OCI-LY7 (cell line): ENCODE measurements around the gene CTRB1. TPM values are rescaled to one million over a fixed set of nuclear protein-coding genes. Genes with fewer than 3 reads are reported as not detected.

Experiments used
- BruUV-seq: library from RNA; stranded (reverse); fragments of 400-500 nt; replicated peaks from 2 replicates; lab custom pipeline; 2021; lab: Mats Ljungman, UMichigan
- CTCF ChIA-PET: fragments of 300-600 bp; sonication (Branson Sonifier 250); formaldehyde crosslinking; loops from one replicate; lab custom pipeline; 2022; ENCODE audit warnings: antibody characterized with exemption; ENCODE audit not compliant: unreplicated experiment; lab: Charles Lee
- POLR2A ChIA-PET: fragments of 300-600 bp; sonication (Branson Sonifier 250); formaldehyde crosslinking; loops from one replicate; lab custom pipeline; 2022; ENCODE audit warnings: antibody characterized with exemption; lab: Charles Lee
- DNase-seq: peaks from one replicate; pipeline ENCODE4 v3.0.0-alpha.2; 2015; ENCODE audit warnings: low spot score
- H2AFZ ChIP-seq: fragments of 200-600 bp; sonication (generic), shearing (Covaris generic); 2 replicates; pipeline ENCODE4 v1.6.1; 2014; ENCODE audit warnings: mild to moderate bottlenecking, antibody characterized with exemption, low read length, moderate library complexity
- H3K27ac ChIP-seq: fragments of 200-600 bp; sonication (generic); 2 replicates; pipeline ENCODE4 v1.5.1; 2014; ENCODE audit warnings: mixed run types, low read depth, mild to moderate bottlenecking, moderate library complexity, low read length, inconsistent platforms; ENCODE audit not compliant: poor library complexity, severe bottlenecking
- H3K36me3 ChIP-seq: fragments of 200-600 bp; sonication (generic); 2 replicates; pipeline ENCODE4 v1.6.1; 2014; ENCODE audit warnings: mild to moderate bottlenecking, antibody characterized with exemption, low read length, moderate library complexity, mixed read lengths; ENCODE audit not compliant: insufficient read depth
- H3K4me1 ChIP-seq: fragments of 200-600 bp; sonication (generic); 2 replicates; pipeline ENCODE4 v1.5.1; 2014; ENCODE audit warnings: mild to moderate bottlenecking, low read length; ENCODE audit not compliant: insufficient read depth, poor library complexity, severe bottlenecking
- H3K4me2 ChIP-seq: fragments of 200-600 bp; sonication (generic); 2 replicates; pipeline ENCODE4 v1.6.1; 2014; ENCODE audit warnings: mild to moderate bottlenecking, low read length
- H3K4me3 ChIP-seq: fragments of 200-600 bp; sonication (generic); 2 replicates; pipeline ENCODE4 v1.5.1; 2014; ENCODE audit warnings: mild to moderate bottlenecking, low read depth, low read length; ENCODE audit not compliant: poor library complexity, severe bottlenecking
- H3K79me2 ChIP-seq: fragments of 200-600 bp; sonication (generic); 2 replicates; pipeline ENCODE4 v1.6.1; 2016; ENCODE audit warnings: low read depth, mild to moderate bottlenecking, low read length, moderate library complexity, mixed read lengths; ENCODE audit not compliant: insufficient read depth
- H3K9me2 ChIP-seq: fragments of 200-600 bp; sonication (generic); 2 replicates; pipeline ENCODE4 v1.6.1; 2016; ENCODE audit warnings: mild to moderate bottlenecking, low read length, mixed read lengths; ENCODE audit not compliant: insufficient read depth
- H3K9me3 ChIP-seq: fragments of 200-600 bp; sonication (generic); 2 replicates; pipeline ENCODE4 v1.6.1; 2014; ENCODE audit warnings: mild to moderate bottlenecking, mixed run types, low read length, mixed read lengths
- H4K20me1 ChIP-seq: fragments of 200-600 bp; sonication (generic); 2 replicates; pipeline ENCODE4 v1.6.1; 2014; ENCODE audit warnings: mild to moderate bottlenecking, antibody characterized with exemption, low read length, moderate library complexity, mixed read lengths; ENCODE audit not compliant: insufficient read depth
- EZH2phosphoT487 ChIP-seq: fragments of 200-600 bp; sonication (generic); IDR thresholded peaks from 2 replicates; pipeline ENCODE4 v1.6.1; 2018; ENCODE audit warnings: low read depth, borderline replicate concordance, mild to moderate bottlenecking, mixed run types, antibody characterized with exemption, low read length, moderate library complexity, mixed read lengths
- intact Hi-C: fragments of 100-400 bp; cut with micrococcal nuclease; formaldehyde crosslinking; loops from one replicate; pipeline ENCODE4 v1.10.0; 2022; ENCODE audit not compliant: unreplicated experiment
- total RNA-seq, 2 experiments: library from RNA; depleted of rRNA in 1 of 2; stranded (reverse); fragments of >200 nt in 1 of 2; shearing (Covaris generic) in 1 of 2; gene quantifications; 2 replicates each; pipeline ENCODE4 v1.2.3, GENCODE V29; 2014 to 2022
- TF ChIP-seq, protein P1 (sequence below): fragments of 200-600 bp; sonication (generic); conservative IDR thresholded peaks from 2 replicates; pipeline ENCODE4 v1.5.1; 2014; ENCODE audit warnings: mild to moderate bottlenecking, antibody characterized with exemption, low read length, moderate library complexity, mixed read lengths

Gene CTRB1
- total RNA-seq, 2 experiments from 2014 or later, result not detected

GRCh38 chr16:75244844-75245758, 26.3 kb downstream of the CTRB1 start:
- H3K9me2 ChIP-seq, result no peaks in the 10 kb centered on the region
- no peaks in the 10 kb centered on the region for H3K36me3 ChIP-seq
- peak overlapping the region; percentile 34 for H3K4me3 ChIP-seq
- no peaks in the 10 kb centered on the region for H4K20me1 ChIP-seq
- no peak for TF ChIP-seq EZH2phosphoT487
- TF ChIP-seq, protein P1, sequence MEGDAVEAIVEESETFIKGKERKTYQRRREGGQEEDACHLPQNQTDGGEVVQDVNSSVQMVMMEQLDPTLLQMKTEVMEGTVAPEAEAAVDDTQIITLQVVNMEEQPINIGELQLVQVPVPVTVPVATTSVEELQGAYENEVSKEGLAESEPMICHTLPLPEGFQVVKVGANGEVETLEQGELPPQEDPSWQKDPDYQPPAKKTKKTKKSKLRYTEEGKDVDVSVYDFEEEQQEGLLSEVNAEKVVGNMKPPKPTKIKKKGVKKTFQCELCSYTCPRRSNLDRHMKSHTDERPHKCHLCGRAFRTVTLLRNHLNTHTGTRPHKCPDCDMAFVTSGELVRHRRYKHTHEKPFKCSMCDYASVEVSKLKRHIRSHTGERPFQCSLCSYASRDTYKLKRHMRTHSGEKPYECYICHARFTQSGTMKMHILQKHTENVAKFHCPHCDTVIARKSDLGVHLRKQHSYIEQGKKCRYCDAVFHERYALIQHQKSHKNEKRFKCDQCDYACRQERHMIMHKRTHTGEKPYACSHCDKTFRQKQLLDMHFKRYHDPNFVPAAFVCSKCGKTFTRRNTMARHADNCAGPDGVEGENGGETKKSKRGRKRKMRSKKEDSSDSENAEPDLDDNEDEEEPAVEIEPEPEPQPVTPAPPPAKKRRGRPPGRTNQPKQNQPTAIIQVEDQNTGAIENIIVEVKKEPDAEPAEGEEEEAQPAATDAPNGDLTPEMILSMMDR, result no peak
- H3K79me2 ChIP-seq, result no peaks in the 10 kb centered on the region
- POLR2A ChIA-PET, result no interaction called here
- H3K4me1 ChIP-seq, result peaks cover 21% of the 10 kb centered on the region
- H3K4me2 ChIP-seq, result peak overlapping the region; percentile 63
- H3K9me3 ChIP-seq, result no peaks in the 10 kb centered on the region
- peak overlapping the region; percentile 58 for H3K27ac ChIP-seq
- peak; percentile 66 for DNase-seq
- no peak overlapping the region for H2AFZ ChIP-seq
- intact Hi-C loops, result no loop called here
- no TSS peak for BruUV-seq
- CTCF ChIA-PET, result no interaction called here

DNA sequence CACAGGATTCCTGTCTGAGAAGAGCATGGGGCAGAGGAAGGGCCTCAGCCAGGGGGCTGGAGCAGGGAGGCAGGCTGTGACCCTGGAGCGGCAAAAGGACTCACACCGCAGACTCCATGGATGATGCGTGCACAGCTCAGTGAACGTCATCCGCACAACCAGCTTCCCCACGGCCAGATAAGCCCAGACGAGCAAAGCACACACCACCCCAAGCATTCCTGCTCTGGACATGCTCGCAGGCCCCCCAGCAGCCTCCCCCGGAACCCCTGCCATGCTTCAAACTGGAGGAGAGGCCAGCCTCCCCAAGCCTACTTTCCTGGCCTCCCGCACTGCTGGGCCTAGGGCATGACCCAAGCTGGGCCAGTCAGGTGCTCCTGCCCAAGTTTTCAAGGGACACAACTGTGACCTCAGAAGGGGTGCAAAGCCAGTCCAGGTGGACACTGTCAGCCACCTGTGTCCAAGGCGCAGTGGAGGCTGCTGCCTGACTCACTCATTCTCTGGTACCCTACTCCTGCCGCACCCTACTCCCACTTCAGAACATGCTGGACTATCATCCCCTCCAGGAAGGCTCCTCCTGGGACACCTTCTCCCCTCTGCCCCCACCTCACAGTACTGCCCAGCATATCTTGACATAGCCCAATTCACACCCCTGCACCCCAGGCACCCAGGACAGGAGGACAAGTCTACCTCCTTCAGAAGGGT, 27.9 kb downstream of the CTRB1 start:
- Histone ChIP-seq H3K9me2 (no peaks in the 10 kb centered on the region), H3K9me3 (no peaks in the 10 kb centered on the region), H4K20me1 (no peaks in the 10 kb centered on the region), H3K4me2 (no peak overlapping the region), H3K4me3 (no peak overlapping the region), H2AFZ (no peak overlapping the region), H3K4me1 (peaks cover 27% of the 10 kb centered on the region), H3K79me2 (no peaks in the 10 kb centered on the region), H3K36me3 (no peaks in the 10 kb centered on the region), H3K27ac (no peak overlapping the region)
- ChIA-PET POLR2A (interaction anchor here (0.7 kb wide), 1 partner anchor 472 kb away, joined by 3 read pairs; no protein-coding TSS in a partner anchor), CTCF (interaction anchor here (0.6 kb wide), 1 partner anchor 54 kb away, joined by 3 read pairs; no protein-coding TSS in a partner anchor)
- BruUV-seq, result no TSS peak
- no peak for DNase-seq
- TF ChIP-seq EZH2phosphoT487, result no peak
- TF ChIP-seq, protein P1, result no peak
- intact Hi-C loops, result no loop called here
